ENCODE results near the gene PKP3. TPM values are rescaled to one million over a fixed set of nuclear protein-coding genes. Genes with fewer than 3 reads are reported as not detected.

The PKP3 gene
- total RNA-seq, 2 experiments from 2014 or later, result 0.60 TPM; not detected in 1

GRCh38 chr11:367956-368413 is 26.0 kb upstream of the PKP3 start:
- ATAC-seq (ENCODE audit: poor library complexity), result no peak
- peaks cover 25 to 35% of the 10 kb centered on the region in 2 experiments for H3K27me3 ChIP-seq (ENCODE audit: control insufficient read depth in 1 of 2, insufficient read depth in 2 of 2, low read length in 2 of 2)
- CTCF ChIA-PET, result interaction anchor here (1.3 kb wide), 1 partner anchor 80 kb away, joined by 3 read pairs; no protein-coding TSS in a partner anchor
- H3K4me3 ChIP-seq (ENCODE audit: low read length), result no peak overlapping the region
- intact Hi-C loops (cut with DNase I, micrococcal nuclease), result loop anchor here in 1 of 2 experiments (10.0 kb wide), 1 partner anchor 47 kb away; the partner anchor contains the start of gene SIGIRR
- peaks cover 0 to 5% of the 10 kb centered on the region in 2 experiments for H3K9me3 ChIP-seq (ENCODE audit: control insufficient read depth in 1 of 2, insufficient read depth in 1 of 2, low read length in 2 of 2)
- POLR2A ChIA-PET, result interaction anchor here (0.9 to 1.6 kb wide), 4 partner anchors 47 to 208 kb away, joined by 3 to 5 read pairs (median 3); partner anchors contain the start of genes BET1L, PHRF1 and RIC8A
- H3K4me1 ChIP-seq (ENCODE audit: insufficient read depth, low read length), result peaks cover 23% of the 10 kb centered on the region
- no peaks in the 10 kb centered on the region for H3K9me3 Mint-ChIP-seq
- peak overlapping the region; percentile 76 for H3K4me3 Mint-ChIP-seq
- DNase-seq, result no peak
- H3K27me3 Mint-ChIP-seq, result peaks cover 45% of the 10 kb centered on the region
- no peaks in the 10 kb centered on the region for H3K36me3 Mint-ChIP-seq (ENCODE audit: low read depth)
- peaks cover 26% of the 10 kb centered on the region for H3K4me1 Mint-ChIP-seq (ENCODE audit: low read depth)
- no peak overlapping the region for H3K27ac ChIP-seq (ENCODE audit: low read depth in 1 of 2, low read length in 2 of 2)
- no peaks in the 10 kb centered on the region for H3K36me3 ChIP-seq (ENCODE audit: insufficient read depth, low read length)
- no peak overlapping the region for H3K27ac Mint-ChIP-seq
- no peak for TF ChIP-seq CTCF (IDR thresholded peaks at IDR 0.05)

- H3K27me3 Mint-ChIP-seq, result peaks cover 45% of the 10 kb centered on the region
- no peak for DNase-seq
Measured at GRCh38 chr11:368414-369335, 25.3 kb upstream of the PKP3 start.

More at GRCh38 chr11:368414-369335, 25.3 kb upstream of the PKP3 start:
- ChIA-PET POLR2A (interaction anchor here (0.8 to 1.6 kb wide), 5 partner anchors 47 to 207 kb away, joined by 3 to 5 read pairs (median 3); partner anchors contain the start of genes BET1L, PHRF1 and RIC8A), CTCF (interaction anchor here (1.3 kb wide), 1 partner anchor 80 kb away, joined by 3 read pairs; no protein-coding TSS in a partner anchor)
- intact Hi-C loops (cut with DNase I, micrococcal nuclease), result loop anchor here in 1 of 2 experiments (10.0 kb wide), 1 partner anchor 46 kb away; the partner anchor contains the start of gene SIGIRR
- ATAC-seq (ENCODE audit: poor library complexity), result no peak
- peaks cover 25 to 35% of the 10 kb centered on the region in 2 experiments for H3K27me3 ChIP-seq (ENCODE audit: control insufficient read depth in 1 of 2, insufficient read depth in 2 of 2, low read length in 2 of 2)
- H3K36me3 Mint-ChIP-seq (ENCODE audit: low read depth), result no peaks in the 10 kb centered on the region
- H3K9me3 Mint-ChIP-seq, result no peaks in the 10 kb centered on the region
- TF ChIP-seq CTCF (IDR thresholded peaks at IDR 0.05), result no peak
- no peak overlapping the region for H3K4me3 ChIP-seq (ENCODE audit: low read length)
- peaks cover 26% of the 10 kb centered on the region for H3K4me1 Mint-ChIP-seq (ENCODE audit: low read depth)
- no peak overlapping the region for H3K27ac Mint-ChIP-seq
- H3K27ac ChIP-seq (ENCODE audit: low read depth in 1 of 2, low read length in 2 of 2), result no peak overlapping the region
- peaks cover 0 to 5% of the 10 kb centered on the region in 2 experiments for H3K9me3 ChIP-seq (ENCODE audit: control insufficient read depth in 1 of 2, insufficient read depth in 1 of 2, low read length in 2 of 2)
- H3K4me3 Mint-ChIP-seq, result peak overlapping the region; percentile 89
- H3K4me1 ChIP-seq (ENCODE audit: insufficient read depth, low read length), result peaks cover 23% of the 10 kb centered on the region
- H3K36me3 ChIP-seq (ENCODE audit: insufficient read depth, low read length), result no peaks in the 10 kb centered on the region

Measured in CD4-positive, alpha-beta T cell (primary cell).